Heart left ventricle (tissue), 16 donors: Measurements from ENCODE around the gene SRP68. TPM values are rescaled to one million over a fixed set of nuclear protein-coding genes. Genes with fewer than 3 reads are reported as not detected.
A peak's percentile ranks its signal among the peaks of the same experiment; 100 is the strongest.

Source experiments
- ATAC-seq, 4 donors: fragments of 200-7000 bp; cut with Tn5 transposase; one replicate each; pipeline ENCODE4 v1.9.1; 2020 to 2022; ENCODE audit warnings: moderate library complexity in 4 of 4, mild to moderate bottlenecking in 3 of 4, moderate number of reproducible peaks in 1 of 4
- DNase-seq, 5 donors: peaks; one replicate each; pipeline ENCODE4 v3.0.0-alpha.2; 2020
- H3K27ac ChIP-seq, 12 donors: fragments of 200-600 bp; sonication (generic) in 4 of 12; one replicate each; pipeline versions ENCODE4 v1.5.0 to v1.8.0; 2016 to 2022; ENCODE audit warnings: mild to moderate bottlenecking in 2 of 12
- H3K27me3 ChIP-seq, 9 donors: fragments of 200-600 bp; sonication (generic) in 2 of 9; one replicate each; pipeline versions ENCODE4 v1.5.1 to v1.8.0; 2016 to 2022; ENCODE audit warnings: mild to moderate bottlenecking in 3 of 9
- H3K36me3 ChIP-seq, 9 donors: fragments of 200-600 bp; sonication (generic) in 2 of 9; one replicate each; pipeline versions ENCODE4 v1.5.0 to v1.8.0; 2018 to 2022; ENCODE audit warnings: mild to moderate bottlenecking in 2 of 9
- H3K4me1 ChIP-seq, 12 donors: fragments of 200-600 bp; sonication (generic) in 4 of 12; one replicate each; pipeline versions ENCODE4 v1.5.0 to v1.8.0; 2016 to 2022; ENCODE audit warnings: mild to moderate bottlenecking in 3 of 12
- H3K4me3 ChIP-seq, 12 donors: fragments of 200-600 bp; sonication (generic) in 4 of 12; one replicate each; pipeline versions ENCODE4 v1.5.0 to v1.8.0; 2017 to 2022; ENCODE audit warnings: mild to moderate bottlenecking in 9 of 12, moderate library complexity in 4 of 12
- H3K9me3 ChIP-seq, 12 donors: fragments of 200-600 bp; sonication (generic) in 4 of 12; one replicate each; pipeline versions ENCODE4 v1.5.0 to v1.8.0; 2016 to 2022; ENCODE audit warnings: mild to moderate bottlenecking in 1 of 12
- POLR2A ChIP-seq, 2 donors: fragments of 450-650 bp; IDR thresholded peaks; one replicate each; pipeline ENCODE4 v1.6.1; 2017; ENCODE audit warnings: antibody characterized with exemption in 2 of 2, mild to moderate bottlenecking in 2 of 2, moderate library complexity in 2 of 2
- WGBS, 4 donors: extraction: QIAGEN DNeasy Blood & Tissue Kit in 2 of 4; methylation state at CpG; one replicate each; pipeline versions ENCODE4 v1.1.5 to v1.1.7; 2013 to 2018; 5-methylcytosine and 5-hydroxymethylcytosine counted together
- intact Hi-C, 10 donors: fragments of 100-400 bp; cut with DNase I; formaldehyde crosslinking; loops; one replicate each; pipeline versions ENCODE4 v1.11.1 to v1.14.2; 2022
- polyA plus RNA-seq, 2 donors: library from polyadenylated mRNA; stranded (reverse); fragments of 200-250 nt; gene quantifications; one replicate each; pipeline ENCODE4 v1.2.3, GENCODE V29; 2013
- total RNA-seq, 9 donors: library from RNA; depleted of rRNA in 2 of 9; stranded (reverse); fragments of >200 nt in 2 of 9; fragmentation: NEBNext Ultra II Directional in 3 of 9; extraction: Animal tissue kit (Norgen Biotek cat#: 25700) in 3 of 9; gene quantifications; one replicate each; pipeline versions ENCODE4 v1.1.0 to v1.2.4, GENCODE V29; 2016 to 2023
- TF ChIP-seq, protein P1 (sequence below), 12 donors: fragments of 200-600 bp; sonication (generic) in 4 of 12; IDR thresholded peaks; one replicate each; pipeline versions ENCODE4 v1.5.0 to v1.8.0; 2018 to 2022; ENCODE audit warnings: antibody characterized with exemption in 12 of 12, mild to moderate bottlenecking in 5 of 12
- donor health status: ischemic (EF 13 %, LVEDD 7.1; RV severe dilation, severe dysfunction).
- donor health status: healthy with polysubstance abuse.
- donor health status: DM: no; HTN: yes; CAD: no.
- donor health status: DM: no; HTN: no; CAD: no.
- donor health status: ischemic (EF 25% LVEDD 6.9; RV normal size, moderate dysfunction).
- donor health status: ischemic (EF 25% LVEDD 5.7; RV mildly dilated, moderate dysfunction).
- donor health status: healthy.
- donor health status: DM: yes; HTN: yes; CAD: no.
- donor health status: ischemic (EF 35%, LVEDD 5.7; RV mildly dilated, moderate dysfunction).
- donor health status: nonischemic (EF 11% LVEDD 7.7; RV severe dilation, severe dysfunction).
- donor health status: DM: yes; HTN: yes; CAD: no.
- donor health status: PGD.
- donor health status: ischemic (EF 29% LVEDD 5.4; RV normal size, mild dysfunction).
- donor health status: nonischemic (EF 23%, LVEDD 6.1; RV moderate dilation, normal function).

SRP68 gene
- total and polyA plus RNA-seq, 11 donors: 26.8 to 80.0 (median 59.4) TPM

DNA sequence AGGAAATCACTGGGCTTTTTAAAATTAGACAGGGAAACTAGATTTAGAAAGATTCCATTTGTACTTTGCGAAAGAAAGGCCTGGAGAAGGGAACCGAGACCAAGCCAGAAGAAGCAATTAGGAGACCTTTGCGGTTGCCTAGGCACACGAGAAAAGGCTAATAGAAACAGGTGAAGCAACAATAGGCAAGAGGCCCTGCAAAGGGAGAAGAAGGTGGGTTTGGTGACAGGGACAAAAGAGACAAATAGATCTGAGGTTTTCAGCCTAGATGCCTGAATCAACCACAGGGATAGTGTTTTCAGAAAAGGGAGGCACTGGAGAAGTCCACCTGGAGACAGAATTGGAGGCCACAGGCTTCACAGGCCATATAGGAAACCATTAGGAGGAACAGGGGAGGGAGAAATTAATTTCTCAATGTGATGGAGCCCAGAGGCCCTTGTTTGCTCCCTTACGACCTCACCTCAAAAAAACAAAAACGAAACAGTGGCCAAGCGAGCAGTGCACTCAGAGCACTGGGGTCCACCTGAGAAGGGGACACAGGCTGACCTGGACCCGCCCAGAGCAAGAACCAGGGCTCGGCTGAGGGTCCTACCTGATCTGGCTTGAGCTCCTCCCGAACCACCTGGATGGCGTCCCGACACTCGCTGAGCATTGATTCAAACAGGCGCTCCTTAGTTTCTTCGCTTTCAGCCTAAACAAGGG, 22.3 kb downstream of the SRP68 start:
- H3K9me3 ChIP-seq: no peaks in the 10 kb centered on the region
- 92 to 95% (median 94%) methylated on average over 15 of the region's 15 CpGs for WGBS, 4 donors
- intact Hi-C loops: no loop called here
- peaks cover 0 to 6% (median 0%) of the 10 kb centered on the region in 12 donors for H3K4me1 ChIP-seq
- peaks cover 0 to 100% (median 98%) of the 10 kb centered on the region in 9 donors for H3K36me3 ChIP-seq
- no peak overlapping the region for H3K4me3 ChIP-seq
- no peaks in the 10 kb centered on the region for H3K27me3 ChIP-seq
- DNase-seq (no peak), ATAC-seq (no peak)
- TF ChIP-seq, protein P1, sequence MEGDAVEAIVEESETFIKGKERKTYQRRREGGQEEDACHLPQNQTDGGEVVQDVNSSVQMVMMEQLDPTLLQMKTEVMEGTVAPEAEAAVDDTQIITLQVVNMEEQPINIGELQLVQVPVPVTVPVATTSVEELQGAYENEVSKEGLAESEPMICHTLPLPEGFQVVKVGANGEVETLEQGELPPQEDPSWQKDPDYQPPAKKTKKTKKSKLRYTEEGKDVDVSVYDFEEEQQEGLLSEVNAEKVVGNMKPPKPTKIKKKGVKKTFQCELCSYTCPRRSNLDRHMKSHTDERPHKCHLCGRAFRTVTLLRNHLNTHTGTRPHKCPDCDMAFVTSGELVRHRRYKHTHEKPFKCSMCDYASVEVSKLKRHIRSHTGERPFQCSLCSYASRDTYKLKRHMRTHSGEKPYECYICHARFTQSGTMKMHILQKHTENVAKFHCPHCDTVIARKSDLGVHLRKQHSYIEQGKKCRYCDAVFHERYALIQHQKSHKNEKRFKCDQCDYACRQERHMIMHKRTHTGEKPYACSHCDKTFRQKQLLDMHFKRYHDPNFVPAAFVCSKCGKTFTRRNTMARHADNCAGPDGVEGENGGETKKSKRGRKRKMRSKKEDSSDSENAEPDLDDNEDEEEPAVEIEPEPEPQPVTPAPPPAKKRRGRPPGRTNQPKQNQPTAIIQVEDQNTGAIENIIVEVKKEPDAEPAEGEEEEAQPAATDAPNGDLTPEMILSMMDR (IDR thresholded peaks at IDR 0.05): no peak
- no peak for TF ChIP-seq POLR2A (IDR thresholded peaks at IDR 0.05)
- peak overlapping the region in 1 of 12 donors; percentile 29 for H3K27ac ChIP-seq

DNA sequence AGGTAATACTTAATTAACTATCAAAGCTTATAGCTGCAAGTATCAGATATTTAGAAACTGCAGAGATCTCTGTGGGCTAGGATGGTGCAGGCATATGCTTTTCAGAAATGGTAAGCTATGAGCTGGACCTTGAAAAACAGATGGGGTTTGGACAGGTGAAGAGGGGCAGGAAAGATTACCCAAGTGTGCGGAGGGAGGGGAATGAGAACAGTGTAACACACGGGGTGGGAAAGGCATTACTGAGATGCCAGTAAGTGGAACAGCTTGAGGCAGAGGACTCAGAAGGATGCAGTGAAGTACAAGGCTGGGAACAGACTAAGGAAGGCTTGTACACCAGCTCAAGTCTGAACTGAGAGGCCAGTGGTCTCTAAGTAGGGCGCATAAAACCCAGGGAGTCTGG, 23.1 kb downstream of the SRP68 start:
- Histone ChIP-seq H3K4me3 (no peak overlapping the region), H3K4me1 (peaks cover 0 to 6% (median 0%) of the 10 kb centered on the region in 12 donors), H3K9me3 (no peaks in the 10 kb centered on the region), H3K27me3 (no peaks in the 10 kb centered on the region), H3K36me3 (peaks cover 3 to 100% (median 98%) of the 10 kb centered on the region in 9 donors), H3K27ac (no peak overlapping the region)
- ATAC-seq (no peak), DNase-seq (no peak)
- TF ChIP-seq, protein P1 (IDR thresholded peaks at IDR 0.05): no peak
- no peak for TF ChIP-seq POLR2A (IDR thresholded peaks at IDR 0.05)
- intact Hi-C loops: no loop called here
- WGBS, 4 donors: 85 to 86% (median 86%) methylated on average over 3 of the region's 3 CpGs

DNA sequence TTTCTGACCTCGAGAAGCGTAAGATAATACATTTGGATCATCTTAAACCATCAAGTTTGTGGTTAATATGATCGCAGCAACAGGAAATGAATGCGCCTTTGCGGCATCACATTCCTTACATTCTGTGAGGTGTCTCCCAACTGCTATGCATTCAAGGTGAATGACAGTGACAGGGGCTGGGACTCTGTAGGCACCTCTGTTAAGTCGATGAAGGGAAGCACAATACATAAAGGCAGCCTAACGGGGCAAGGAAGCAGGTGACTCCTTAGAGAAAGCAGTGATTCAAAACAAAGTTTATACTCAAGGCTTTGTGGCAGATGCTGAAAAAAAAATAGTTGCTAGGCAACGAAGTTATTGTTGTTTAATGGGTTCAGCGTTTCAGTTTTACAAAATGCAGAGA, 23.6 kb downstream of the SRP68 start:
- no peak overlapping the region for H3K4me3 ChIP-seq
- H3K36me3 ChIP-seq: peaks cover 5 to 100% (median 98%) of the 10 kb centered on the region in 9 donors
- H3K4me1 ChIP-seq: peaks cover 0 to 6% (median 0%) of the 10 kb centered on the region in 12 donors
- WGBS, 4 donors: 85 to 88% (median 87%) methylated on average over 9 of the region's 9 CpGs
- no peaks in the 10 kb centered on the region for H3K9me3 ChIP-seq
- no peaks in the 10 kb centered on the region for H3K27me3 ChIP-seq
- no peak overlapping the region for H3K27ac ChIP-seq
- ATAC-seq (no peak), DNase-seq (no peak)
- TF ChIP-seq, protein P1 (IDR thresholded peaks at IDR 0.05): no peak
- no peak for TF ChIP-seq POLR2A (IDR thresholded peaks at IDR 0.05)
- intact Hi-C loops: no loop called here

DNA sequence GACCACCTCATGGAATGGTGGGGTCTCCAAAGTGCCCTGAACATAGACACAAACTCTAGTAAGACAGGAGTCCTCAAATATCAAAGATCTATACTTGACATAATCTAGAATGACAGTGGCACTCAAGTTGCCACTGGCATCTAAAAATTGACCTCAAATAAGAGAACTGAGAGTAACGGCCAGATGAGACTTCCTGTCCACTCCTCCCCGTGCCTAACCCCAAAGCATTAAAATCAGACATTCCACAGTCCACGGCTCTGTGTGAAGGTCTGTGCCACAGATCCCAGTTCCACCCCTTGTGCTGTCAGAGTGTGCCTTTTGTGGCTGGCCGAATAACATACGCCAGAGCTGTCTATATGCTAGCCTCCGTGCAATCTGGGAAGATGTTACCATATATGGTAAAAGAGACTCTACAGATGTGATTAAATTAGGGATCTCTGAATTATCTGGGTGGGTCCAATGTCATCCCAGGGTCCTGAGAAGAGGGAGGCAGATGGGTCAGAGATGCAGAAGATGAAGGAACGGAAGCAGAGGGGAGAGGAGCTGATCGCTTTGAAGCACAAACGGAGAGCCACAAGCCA, 24.2 kb downstream of the SRP68 start:
- peaks cover 9 to 100% (median 98%) of the 10 kb centered on the region in 9 donors for H3K36me3 ChIP-seq
- TF ChIP-seq, protein P1 (IDR thresholded peaks at IDR 0.05): no peak
- TF ChIP-seq POLR2A (IDR thresholded peaks at IDR 0.05): no peak
- peaks cover 0 to 6% (median 0%) of the 10 kb centered on the region in 12 donors for H3K4me1 ChIP-seq
- intact Hi-C loops: no loop called here
- H3K27me3 ChIP-seq: no peaks in the 10 kb centered on the region
- H3K27ac ChIP-seq: no peak overlapping the region
- no peak for ATAC-seq
- no peak overlapping the region for H3K4me3 ChIP-seq
- no peaks in the 10 kb centered on the region for H3K9me3 ChIP-seq
- no peak for DNase-seq
- 81 to 83% (median 82%) methylated on average over 9 of the region's 9 CpGs for WGBS, 4 donors
